GM23338 (cell line): Measurements from ENCODE around the gene TEDC1. TPM values are rescaled to one million over a fixed set of nuclear protein-coding genes. Genes with fewer than 3 reads are reported as not detected.

ENCODE experiments used
- ATAC-seq: fragments of 200-7000 bp; cut with Tn5 transposase; 3 replicates; pipeline ENCODE4 v1.9.1; 2020
- DNase-seq: peaks from one replicate; pipeline ENCODE4 v3.0.0-alpha.2; 2015; ENCODE audit warnings: low spot score
- H2AFZ ChIP-seq: fragments of 200-600 bp; sonication (generic); 2 replicates; pipeline ENCODE4 v1.8.0; 2016; ENCODE audit warnings: antibody characterized with exemption, mild to moderate bottlenecking, moderate library complexity
- H3F3A ChIP-seq: fragments of 200-600 bp; sonication (generic); replicated peaks from 2 replicates; pipeline ENCODE4 v1.8.0; 2017; ENCODE audit warnings: antibody characterized with exemption, mixed run types, low read depth
- H3K27ac ChIP-seq: fragments of 200-600 bp; sonication (generic); 2 replicates; pipeline ENCODE4 v1.6.1; 2016; ENCODE audit warnings: low read depth
- H3K27me3 ChIP-seq: fragments of 200-600 bp; sonication (generic); 2 replicates; pipeline ENCODE4 v1.8.0; 2016; ENCODE audit warnings: mild to moderate bottlenecking, mixed run types, moderate library complexity; ENCODE audit not compliant: insufficient read depth
- H3K36me3 ChIP-seq: fragments of 200-600 bp; sonication (generic); 2 replicates; pipeline ENCODE4 v1.8.0; 2016; ENCODE audit warnings: mild to moderate bottlenecking; ENCODE audit not compliant: insufficient read depth
- H3K4me1 ChIP-seq: fragments of 200-600 bp; sonication (generic); 2 replicates; pipeline ENCODE4 v1.8.0; 2016; ENCODE audit warnings: mild to moderate bottlenecking, moderate library complexity; ENCODE audit not compliant: insufficient read depth
- H3K4me2 ChIP-seq: fragments of 200-600 bp; sonication (generic); 2 replicates; pipeline ENCODE4 v1.7.1; 2017; ENCODE audit warnings: mixed run types
- H3K4me3 ChIP-seq: fragments of 200-600 bp; sonication (generic); 2 replicates; pipeline ENCODE4 v1.6.1; 2016; ENCODE audit warnings: mixed run types
- H3K79me2 ChIP-seq: fragments of 200-600 bp; sonication (generic); replicated peaks from 2 replicates; pipeline ENCODE4 v1.8.0; 2017; ENCODE audit warnings: mild to moderate bottlenecking; ENCODE audit not compliant: insufficient read depth
- H3K9me2 ChIP-seq: fragments of 200-600 bp; sonication (generic); 2 replicates; pipeline ENCODE4 v1.8.0; 2017; ENCODE audit not compliant: insufficient read depth
- H4K20me1 ChIP-seq: fragments of 200-600 bp; sonication (generic); replicated peaks from 2 replicates; pipeline ENCODE4 v1.8.0; 2017; ENCODE audit warnings: mild to moderate bottlenecking; ENCODE audit not compliant: insufficient read depth
- H3K27ac Mint-ChIP-seq: 2 replicates; pipeline ENCODE4 v1.8.0; 2020; ENCODE audit warnings: inconsistent platforms, mild to moderate bottlenecking, moderate library complexity, mixed read lengths
- H3K27me3 Mint-ChIP-seq: 3 replicates; pipeline ENCODE4 v1.8.0; 2022; ENCODE audit warnings: low read depth, mild to moderate bottlenecking, moderate library complexity, mixed read lengths, inconsistent platforms; ENCODE audit not compliant: insufficient read depth, poor library complexity
- H3K36me3 Mint-ChIP-seq: 3 replicates; pipeline ENCODE4 v1.8.0; 2021; ENCODE audit warnings: low read depth, mild to moderate bottlenecking, inconsistent platforms, moderate library complexity, mixed read lengths
- H3K4me1 Mint-ChIP-seq: 3 replicates; pipeline ENCODE4 v1.8.0; 2020; ENCODE audit warnings: mild to moderate bottlenecking, inconsistent platforms, mixed read lengths
- H3K4me3 Mint-ChIP-seq: 3 replicates; pipeline ENCODE4 v1.8.0; 2021; ENCODE audit warnings: moderate library complexity, mild to moderate bottlenecking, inconsistent platforms, mixed read lengths
- H3K9me3 Mint-ChIP-seq: 3 replicates; pipeline ENCODE4 v1.8.0; 2020; ENCODE audit warnings: moderate library complexity, mild to moderate bottlenecking, inconsistent platforms, mixed read lengths
- CREB1 ChIP-seq: fragments of 250-450 bp; sonication (Bioruptor Pico); IDR thresholded peaks from 2 replicates; pipeline ENCODE4 v1.5.0; 2020; ENCODE audit warnings: low read depth, mild to moderate bottlenecking, moderate library complexity
- EZH2 ChIP-seq: fragments of 200-600 bp; sonication (generic); IDR thresholded peaks from one replicate; pipeline ENCODE4 v1.8.0; 2017; ENCODE audit warnings: antibody characterized with exemption, mild to moderate bottlenecking, low read depth; ENCODE audit not compliant: unreplicated experiment
- JUNB ChIP-seq: IDR thresholded peaks from one replicate; pipeline ENCODE4 v1.6.1; 2016; ENCODE audit warnings: antibody characterized with exemption; ENCODE audit not compliant: unreplicated experiment
- POLR2AphosphoS5 ChIP-seq: IDR thresholded peaks from 2 replicates; pipeline ENCODE4 v1.6.1; 2016; ENCODE audit warnings: antibody characterized with exemption, low read depth
- ZNF331 ChIP-seq: fragments of 250-450 bp; sonication (Bioruptor Pico); IDR thresholded peaks from 2 replicates; pipeline ENCODE4 v1.5.0; 2020; ENCODE audit warnings: low read depth, mild to moderate bottlenecking, moderate library complexity
- polyA plus RNA-seq: library from polyadenylated mRNA; unstranded; fragments of >200 nt; fragmentation: Nextera tagmentation; extraction: Ambion mirVana; gene quantifications from 2 replicates; pipeline ENCODE4 v1.2.1, GENCODE V29; 2016
- total RNA-seq: library from RNA; depleted of rRNA; stranded (reverse); fragments of >200 nt; shearing (Covaris generic); gene quantifications from 2 replicates; pipeline ENCODE4 v1.2.3, GENCODE V29; 2014
- TF ChIP-seq, protein P1 (sequence below): IDR thresholded peaks from one replicate; pipeline ENCODE4 v1.6.1; 2018; ENCODE audit warnings: antibody characterized with exemption; ENCODE audit not compliant: unreplicated experiment
- TF ChIP-seq, protein P2 (sequence below), 2 experiments: fragments of 200-600 bp in 1 of 2; sonication (generic) in 1 of 2; conservative IDR thresholded peaks; 2 replicates each; pipeline versions ENCODE4 v1.5.1 to v1.6.1; 2016 to 2017; ENCODE audit warnings: antibody characterized with exemption in 2 of 2, low read depth in 2 of 2, mild to moderate bottlenecking in 2 of 2, moderate library complexity in 1 of 2
- TF ChIP-seq, protein P3 (sequence below): fragments of 250-450 bp; sonication (Bioruptor Pico); IDR thresholded peaks from 2 replicates; pipeline ENCODE4 v1.5.0; 2020; ENCODE audit warnings: mild to moderate bottlenecking, moderate library complexity

TEDC1 gene
- total and polyA plus RNA-seq, 2 experiments from 2014 or later: 5.9 to 16.3 TPM

DNA sequence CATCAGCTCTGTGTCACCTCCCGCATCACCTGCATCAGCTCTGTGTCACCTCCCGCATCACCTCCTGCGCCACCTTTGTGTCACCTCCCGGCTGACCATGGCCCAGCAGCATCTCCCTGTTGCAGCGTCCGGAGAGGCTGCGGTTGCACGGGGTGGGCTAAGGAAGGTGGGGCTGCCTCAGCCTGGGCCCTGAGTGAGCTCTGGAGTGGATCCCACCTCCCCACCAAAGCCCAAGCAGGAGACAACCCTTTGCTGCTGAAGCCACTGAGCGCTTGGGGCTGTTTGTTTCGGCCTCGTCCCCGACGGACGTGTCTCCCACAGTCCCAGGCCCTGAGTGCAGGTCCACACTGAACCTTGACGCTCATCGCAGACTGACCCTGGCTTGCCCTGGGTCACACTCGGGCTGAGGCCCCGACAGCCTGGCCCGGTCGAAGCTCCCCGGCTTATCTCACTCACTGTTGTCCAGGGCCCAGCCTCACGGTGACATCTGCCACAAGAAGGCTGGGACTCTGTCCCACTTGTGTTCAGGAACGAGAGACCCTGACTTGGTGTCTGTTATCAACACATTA lies 47.5 kb downstream of the TEDC1 start:
- no peaks in the 10 kb centered on the region for H3F3A ChIP-seq
- H3K4me2 ChIP-seq: no peak overlapping the region
- no peaks in the 10 kb centered on the region for H3K27me3 ChIP-seq
- H3K4me1 ChIP-seq: no peaks in the 10 kb centered on the region
- no peaks in the 10 kb centered on the region for H3K9me2 ChIP-seq
- H2AFZ ChIP-seq: no peak overlapping the region
- H3K79me2 ChIP-seq: no peaks in the 10 kb centered on the region
- ATAC-seq: no peak
- Mint-ChIP-seq H3K36me3 (peaks cover 19% of the 10 kb centered on the region), H3K9me3 (peaks cover 79% of the 10 kb centered on the region), H3K27me3 (peaks cover 8% of the 10 kb centered on the region), H3K27ac (no peak overlapping the region), H3K4me3 (no peak overlapping the region), H3K4me1 (no peaks in the 10 kb centered on the region; the same call in 2 of the 3 replicates)
- no peak overlapping the region for H3K4me3 ChIP-seq
- DNase-seq: no peak
- no peaks in the 10 kb centered on the region for H3K36me3 ChIP-seq
- H3K27ac ChIP-seq: no peak overlapping the region
- TF ChIP-seq JUNB: no peak
- TF ChIP-seq, protein P1, sequence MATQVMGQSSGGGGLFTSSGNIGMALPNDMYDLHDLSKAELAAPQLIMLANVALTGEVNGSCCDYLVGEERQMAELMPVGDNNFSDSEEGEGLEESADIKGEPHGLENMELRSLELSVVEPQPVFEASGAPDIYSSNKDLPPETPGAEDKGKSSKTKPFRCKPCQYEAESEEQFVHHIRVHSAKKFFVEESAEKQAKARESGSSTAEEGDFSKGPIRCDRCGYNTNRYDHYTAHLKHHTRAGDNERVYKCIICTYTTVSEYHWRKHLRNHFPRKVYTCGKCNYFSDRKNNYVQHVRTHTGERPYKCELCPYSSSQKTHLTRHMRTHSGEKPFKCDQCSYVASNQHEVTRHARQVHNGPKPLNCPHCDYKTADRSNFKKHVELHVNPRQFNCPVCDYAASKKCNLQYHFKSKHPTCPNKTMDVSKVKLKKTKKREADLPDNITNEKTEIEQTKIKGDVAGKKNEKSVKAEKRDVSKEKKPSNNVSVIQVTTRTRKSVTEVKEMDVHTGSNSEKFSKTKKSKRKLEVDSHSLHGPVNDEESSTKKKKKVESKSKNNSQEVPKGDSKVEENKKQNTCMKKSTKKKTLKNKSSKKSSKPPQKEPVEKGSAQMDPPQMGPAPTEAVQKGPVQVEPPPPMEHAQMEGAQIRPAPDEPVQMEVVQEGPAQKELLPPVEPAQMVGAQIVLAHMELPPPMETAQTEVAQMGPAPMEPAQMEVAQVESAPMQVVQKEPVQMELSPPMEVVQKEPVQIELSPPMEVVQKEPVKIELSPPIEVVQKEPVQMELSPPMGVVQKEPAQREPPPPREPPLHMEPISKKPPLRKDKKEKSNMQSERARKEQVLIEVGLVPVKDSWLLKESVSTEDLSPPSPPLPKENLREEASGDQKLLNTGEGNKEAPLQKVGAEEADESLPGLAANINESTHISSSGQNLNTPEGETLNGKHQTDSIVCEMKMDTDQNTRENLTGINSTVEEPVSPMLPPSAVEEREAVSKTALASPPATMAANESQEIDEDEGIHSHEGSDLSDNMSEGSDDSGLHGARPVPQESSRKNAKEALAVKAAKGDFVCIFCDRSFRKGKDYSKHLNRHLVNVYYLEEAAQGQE: no peak
- TF ChIP-seq EZH2: no peak
- TF ChIP-seq, protein P2, sequence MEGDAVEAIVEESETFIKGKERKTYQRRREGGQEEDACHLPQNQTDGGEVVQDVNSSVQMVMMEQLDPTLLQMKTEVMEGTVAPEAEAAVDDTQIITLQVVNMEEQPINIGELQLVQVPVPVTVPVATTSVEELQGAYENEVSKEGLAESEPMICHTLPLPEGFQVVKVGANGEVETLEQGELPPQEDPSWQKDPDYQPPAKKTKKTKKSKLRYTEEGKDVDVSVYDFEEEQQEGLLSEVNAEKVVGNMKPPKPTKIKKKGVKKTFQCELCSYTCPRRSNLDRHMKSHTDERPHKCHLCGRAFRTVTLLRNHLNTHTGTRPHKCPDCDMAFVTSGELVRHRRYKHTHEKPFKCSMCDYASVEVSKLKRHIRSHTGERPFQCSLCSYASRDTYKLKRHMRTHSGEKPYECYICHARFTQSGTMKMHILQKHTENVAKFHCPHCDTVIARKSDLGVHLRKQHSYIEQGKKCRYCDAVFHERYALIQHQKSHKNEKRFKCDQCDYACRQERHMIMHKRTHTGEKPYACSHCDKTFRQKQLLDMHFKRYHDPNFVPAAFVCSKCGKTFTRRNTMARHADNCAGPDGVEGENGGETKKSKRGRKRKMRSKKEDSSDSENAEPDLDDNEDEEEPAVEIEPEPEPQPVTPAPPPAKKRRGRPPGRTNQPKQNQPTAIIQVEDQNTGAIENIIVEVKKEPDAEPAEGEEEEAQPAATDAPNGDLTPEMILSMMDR (conservative IDR thresholded peaks at IDR 0.05; ENCODE audit: low read depth in 2 of 2): no peak
- H4K20me1 ChIP-seq: no peaks in the 10 kb centered on the region

DNA sequence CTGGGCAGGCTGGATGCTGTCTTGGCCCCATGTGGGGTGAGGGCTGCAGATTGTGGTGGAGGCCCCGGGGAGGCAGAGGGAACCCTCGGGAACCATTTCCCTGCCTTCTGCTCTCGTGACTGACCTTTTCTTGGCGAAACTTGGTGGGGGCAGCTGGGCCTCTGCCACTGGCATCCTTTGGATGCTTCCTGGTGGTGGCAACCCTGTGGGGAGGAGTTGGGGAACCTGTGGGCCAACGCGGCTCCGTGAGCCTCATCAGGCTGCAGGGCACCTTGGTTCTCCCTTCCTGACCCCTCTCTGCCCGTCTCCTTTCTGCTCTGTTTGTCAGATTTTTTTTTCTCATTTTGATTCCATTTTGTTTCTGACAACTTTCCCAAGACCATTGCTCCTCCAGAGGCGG lies 49.8 kb downstream of the TEDC1 start:
- no peaks in the 10 kb centered on the region for H3K79me2 ChIP-seq
- H2AFZ ChIP-seq: no peak overlapping the region
- Mint-ChIP-seq H3K9me3 (peaks cover 91% of the 10 kb centered on the region), H3K4me1 (no peaks in the 10 kb centered on the region; the same call in 2 of the 3 replicates), H3K4me3 (no peak overlapping the region), H3K27ac (no peak overlapping the region), H3K36me3 (peaks cover 18% of the 10 kb centered on the region), H3K27me3 (peaks cover 8% of the 10 kb centered on the region)
- ATAC-seq (no peak), DNase-seq (no peak)
- H3K27ac ChIP-seq: no peak overlapping the region
- no peaks in the 10 kb centered on the region for H4K20me1 ChIP-seq
- H3K4me2 ChIP-seq: no peak overlapping the region
- H3K4me1 ChIP-seq: no peaks in the 10 kb centered on the region
- H3K9me2 ChIP-seq: no peaks in the 10 kb centered on the region
- H3K27me3 ChIP-seq: no peaks in the 10 kb centered on the region
- H3F3A ChIP-seq: no peaks in the 10 kb centered on the region
- no peaks in the 10 kb centered on the region for H3K36me3 ChIP-seq
- H3K4me3 ChIP-seq: no peak overlapping the region
- no peak for TF ChIP-seq POLR2AphosphoS5
- no peak for TF ChIP-seq JUNB
- no peak for TF ChIP-seq ZNF331 (CRISPR knock-in tag)
- TF ChIP-seq CREB1 (CRISPR knock-in tag): no peak
- TF ChIP-seq, protein P3, sequence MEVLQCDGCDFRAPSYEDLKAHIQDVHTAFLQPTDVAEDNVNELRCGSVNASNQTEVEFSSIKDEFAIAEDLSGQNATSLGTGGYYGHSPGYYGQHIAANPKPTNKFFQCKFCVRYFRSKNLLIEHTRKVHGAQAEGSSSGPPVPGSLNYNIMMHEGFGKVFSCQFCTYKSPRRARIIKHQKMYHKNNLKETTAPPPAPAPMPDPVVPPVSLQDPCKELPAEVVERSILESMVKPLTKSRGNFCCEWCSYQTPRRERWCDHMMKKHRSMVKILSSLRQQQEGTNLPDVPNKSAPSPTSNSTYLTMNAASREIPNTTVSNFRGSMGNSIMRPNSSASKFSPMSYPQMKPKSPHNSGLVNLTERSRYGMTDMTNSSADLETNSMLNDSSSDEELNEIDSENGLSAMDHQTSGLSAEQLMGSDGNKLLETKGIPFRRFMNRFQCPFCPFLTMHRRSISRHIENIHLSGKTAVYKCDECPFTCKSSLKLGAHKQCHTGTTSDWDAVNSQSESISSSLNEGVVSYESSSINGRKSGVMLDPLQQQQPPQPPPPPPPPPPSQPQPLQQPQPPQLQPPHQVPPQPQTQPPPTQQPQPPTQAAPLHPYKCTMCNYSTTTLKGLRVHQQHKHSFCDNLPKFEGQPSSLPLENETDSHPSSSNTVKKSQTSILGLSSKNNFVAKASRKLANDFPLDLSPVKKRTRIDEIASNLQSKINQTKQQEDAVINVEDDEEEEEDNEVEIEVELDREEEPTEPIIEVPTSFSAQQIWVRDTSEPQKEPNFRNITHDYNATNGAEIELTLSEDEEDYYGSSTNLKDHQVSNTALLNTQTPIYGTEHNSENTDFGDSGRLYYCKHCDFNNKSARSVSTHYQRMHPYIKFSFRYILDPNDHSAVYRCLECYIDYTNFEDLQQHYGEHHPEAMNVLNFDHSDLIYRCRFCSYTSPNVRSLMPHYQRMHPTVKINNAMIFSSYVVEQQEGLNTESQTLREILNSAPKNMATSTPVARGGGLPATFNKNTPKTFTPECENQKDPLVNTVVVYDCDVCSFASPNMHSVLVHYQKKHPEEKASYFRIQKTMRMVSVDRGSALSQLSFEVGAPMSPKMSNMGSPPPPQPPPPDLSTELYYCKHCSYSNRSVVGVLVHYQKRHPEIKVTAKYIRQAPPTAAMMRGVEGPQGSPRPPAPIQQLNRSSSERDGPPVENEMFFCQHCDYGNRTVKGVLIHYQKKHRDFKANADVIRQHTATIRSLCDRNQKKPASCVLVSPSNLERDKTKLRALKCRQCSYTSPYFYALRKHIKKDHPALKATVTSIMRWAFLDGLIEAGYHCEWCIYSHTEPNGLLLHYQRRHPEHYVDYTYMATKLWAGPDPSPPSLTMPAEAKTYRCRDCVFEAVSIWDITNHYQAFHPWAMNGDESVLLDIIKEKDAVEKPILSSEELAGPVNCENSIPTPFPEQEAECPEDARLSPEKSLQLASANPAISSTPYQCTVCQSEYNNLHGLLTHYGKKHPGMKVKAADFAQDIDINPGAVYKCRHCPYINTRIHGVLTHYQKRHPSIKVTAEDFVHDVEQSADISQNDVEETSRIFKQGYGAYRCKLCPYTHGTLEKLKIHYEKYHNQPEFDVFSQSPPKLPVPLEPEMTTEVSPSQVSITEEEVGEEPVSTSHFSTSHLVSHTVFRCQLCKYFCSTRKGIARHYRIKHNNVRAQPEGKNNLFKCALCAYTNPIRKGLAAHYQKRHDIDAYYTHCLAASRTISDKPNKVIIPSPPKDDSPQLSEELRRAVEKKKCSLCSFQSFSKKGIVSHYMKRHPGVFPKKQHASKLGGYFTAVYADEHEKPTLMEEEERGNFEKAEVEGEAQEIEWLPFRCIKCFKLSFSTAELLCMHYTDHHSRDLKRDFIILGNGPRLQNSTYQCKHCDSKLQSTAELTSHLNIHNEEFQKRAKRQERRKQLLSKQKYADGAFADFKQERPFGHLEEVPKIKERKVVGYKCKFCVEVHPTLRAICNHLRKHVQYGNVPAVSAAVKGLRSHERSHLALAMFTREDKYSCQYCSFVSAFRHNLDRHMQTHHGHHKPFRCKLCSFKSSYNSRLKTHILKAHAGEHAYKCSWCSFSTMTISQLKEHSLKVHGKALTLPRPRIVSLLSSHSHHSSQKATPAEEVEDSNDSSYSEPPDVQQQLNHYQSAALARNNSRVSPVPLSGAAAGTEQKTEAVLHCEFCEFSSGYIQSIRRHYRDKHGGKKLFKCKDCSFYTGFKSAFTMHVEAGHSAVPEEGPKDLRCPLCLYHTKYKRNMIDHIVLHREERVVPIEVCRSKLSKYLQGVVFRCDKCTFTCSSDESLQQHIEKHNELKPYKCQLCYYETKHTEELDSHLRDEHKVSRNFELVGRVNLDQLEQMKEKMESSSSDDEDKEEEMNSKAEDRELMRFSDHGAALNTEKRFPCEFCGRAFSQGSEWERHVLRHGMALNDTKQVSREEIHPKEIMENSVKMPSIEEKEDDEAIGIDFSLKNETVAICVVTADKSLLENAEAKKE: no peak
